ENCODE measurements around the gene PIK3C2G. TPM values are rescaled to one million over a fixed set of nuclear protein-coding genes. Genes with fewer than 3 reads are reported as not detected.

PIK3C2G gene
- total RNA-seq, 4 donors from 2014 or later, result 0.30 TPM; not detected in 3

GRCh38 chr12:18424857-18425256 is 163.5 kb downstream of the PIK3C2G start:
- no peaks in the 10 kb centered on the region for H3K36me3 ChIP-seq
- TF ChIP-seq POLR2A (IDR thresholded peaks at IDR 0.05) (no peak), EP300 (IDR thresholded peaks at IDR 0.05) (no peak)
- TF ChIP-seq, protein P1, sequence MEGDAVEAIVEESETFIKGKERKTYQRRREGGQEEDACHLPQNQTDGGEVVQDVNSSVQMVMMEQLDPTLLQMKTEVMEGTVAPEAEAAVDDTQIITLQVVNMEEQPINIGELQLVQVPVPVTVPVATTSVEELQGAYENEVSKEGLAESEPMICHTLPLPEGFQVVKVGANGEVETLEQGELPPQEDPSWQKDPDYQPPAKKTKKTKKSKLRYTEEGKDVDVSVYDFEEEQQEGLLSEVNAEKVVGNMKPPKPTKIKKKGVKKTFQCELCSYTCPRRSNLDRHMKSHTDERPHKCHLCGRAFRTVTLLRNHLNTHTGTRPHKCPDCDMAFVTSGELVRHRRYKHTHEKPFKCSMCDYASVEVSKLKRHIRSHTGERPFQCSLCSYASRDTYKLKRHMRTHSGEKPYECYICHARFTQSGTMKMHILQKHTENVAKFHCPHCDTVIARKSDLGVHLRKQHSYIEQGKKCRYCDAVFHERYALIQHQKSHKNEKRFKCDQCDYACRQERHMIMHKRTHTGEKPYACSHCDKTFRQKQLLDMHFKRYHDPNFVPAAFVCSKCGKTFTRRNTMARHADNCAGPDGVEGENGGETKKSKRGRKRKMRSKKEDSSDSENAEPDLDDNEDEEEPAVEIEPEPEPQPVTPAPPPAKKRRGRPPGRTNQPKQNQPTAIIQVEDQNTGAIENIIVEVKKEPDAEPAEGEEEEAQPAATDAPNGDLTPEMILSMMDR (IDR thresholded peaks at IDR 0.05), result no peak
- no peaks in the 10 kb centered on the region for H3K4me1 ChIP-seq
- H3K27ac ChIP-seq, result no peak overlapping the region
- no peaks in the 10 kb centered on the region for H3K9me3 ChIP-seq
- no peaks in the 10 kb centered on the region for H3K27me3 ChIP-seq
- no peak overlapping the region for H3K4me3 ChIP-seq
- DNase-seq (ENCODE audit: low spot score in 2 of 2), result no peak
- WGBS, 2 donors, result 86 to 89% methylated on average over 2 of the region's 2 CpGs

- Histone ChIP-seq H3K4me1 (no peaks in the 10 kb centered on the region), H3K9me3 (no peaks in the 10 kb centered on the region), H3K27ac (no peak overlapping the region), H3K27me3 (no peaks in the 10 kb centered on the region), H3K36me3 (no peaks in the 10 kb centered on the region), H3K4me3 (no peak overlapping the region)
- WGBS, 2 donors, result 54% methylated on average over 3 of the region's 3 CpGs
- TF ChIP-seq, protein P1 (IDR thresholded peaks at IDR 0.05), result no peak
- TF ChIP-seq EP300 (IDR thresholded peaks at IDR 0.05) (no peak), POLR2A (IDR thresholded peaks at IDR 0.05) (no peak)
- DNase-seq (ENCODE audit: low spot score in 2 of 2), result no peak
Observed at GRCh38 chr12:18427520-18427919, 166.2 kb downstream of the PIK3C2G start.

DNA sequence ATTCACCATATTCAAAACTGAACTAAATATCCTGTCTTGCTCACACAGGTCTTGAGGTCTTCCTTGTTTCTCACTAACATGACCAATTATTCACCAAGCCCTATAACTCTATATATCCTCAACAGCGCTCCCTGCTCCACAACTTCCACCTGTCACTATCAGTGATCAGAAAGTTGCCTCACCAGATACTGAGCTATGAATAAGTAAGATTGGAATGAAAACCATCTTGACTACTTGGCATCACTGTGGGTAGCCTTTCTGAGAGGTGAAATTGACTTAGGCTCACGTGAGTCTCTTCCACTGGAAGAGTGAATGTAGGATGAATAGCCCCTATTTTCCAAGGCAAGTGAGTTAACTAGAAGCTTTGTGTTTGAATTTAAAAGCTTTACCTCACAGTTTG is 167.1 kb downstream of the PIK3C2G start:
- no peaks in the 10 kb centered on the region for H3K36me3 ChIP-seq
- no peak for DNase-seq (ENCODE audit: low spot score in 2 of 2)
- H3K9me3 ChIP-seq, result no peaks in the 10 kb centered on the region
- 88 to 94% methylated on average over 2 of the region's 2 CpGs for WGBS, 2 donors
- H3K4me1 ChIP-seq, result no peaks in the 10 kb centered on the region
- no peak overlapping the region for H3K27ac ChIP-seq
- H3K4me3 ChIP-seq, result no peak overlapping the region
- H3K27me3 ChIP-seq, result no peaks in the 10 kb centered on the region
- TF ChIP-seq POLR2A (IDR thresholded peaks at IDR 0.05) (no peak), EP300 (IDR thresholded peaks at IDR 0.05) (no peak)
- TF ChIP-seq, protein P1 (IDR thresholded peaks at IDR 0.05), result no peak

DNA sequence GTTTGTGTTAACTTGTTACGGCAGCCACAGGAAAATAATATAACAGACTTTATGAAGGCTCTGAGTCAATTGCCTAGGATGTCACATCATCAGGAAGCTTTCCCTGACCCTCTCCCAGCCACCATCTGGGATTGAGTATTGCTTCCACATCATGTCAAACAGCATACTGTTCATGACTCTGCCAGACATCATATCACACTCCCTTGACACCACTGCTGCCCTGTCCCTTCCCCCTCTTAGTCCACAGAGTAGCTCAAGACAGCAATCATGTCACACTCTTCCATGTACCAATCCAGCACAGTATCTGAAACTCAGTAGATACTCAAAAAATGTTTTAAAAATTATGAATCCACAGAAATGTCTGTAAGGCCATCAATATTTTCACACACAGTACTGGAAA is 168.0 kb downstream of the PIK3C2G start:
- Histone ChIP-seq H3K9me3 (no peaks in the 10 kb centered on the region), H3K4me1 (no peaks in the 10 kb centered on the region), H3K27me3 (no peaks in the 10 kb centered on the region), H3K36me3 (no peaks in the 10 kb centered on the region), H3K27ac (no peak overlapping the region), H3K4me3 (no peak overlapping the region)
- TF ChIP-seq POLR2A (IDR thresholded peaks at IDR 0.05) (no peak), EP300 (IDR thresholded peaks at IDR 0.05) (no peak)
- TF ChIP-seq, protein P1 (IDR thresholded peaks at IDR 0.05), result no peak
- 87 to 100% methylated on average over 1 of the region's 1 CpG for WGBS, 2 donors
- no peak for DNase-seq (ENCODE audit: low spot score in 2 of 2)

- TF ChIP-seq, protein P1 (IDR thresholded peaks at IDR 0.05), result peak; percentile 39 to 49 (median 42)
- TF ChIP-seq EP300 (IDR thresholded peaks at IDR 0.05) (no peak), POLR2A (IDR thresholded peaks at IDR 0.05) (no peak)
- H3K4me1 ChIP-seq, result no peaks in the 10 kb centered on the region
- no peaks in the 10 kb centered on the region for H3K27me3 ChIP-seq
- WGBS, 2 donors, result 36 to 37% methylated on average over 3 of the region's 3 CpGs
- DNase-seq (ENCODE audit: low spot score in 2 of 2), result peak; percentile 12 to 21
- no peaks in the 10 kb centered on the region for H3K9me3 ChIP-seq
- no peak overlapping the region for H3K4me3 ChIP-seq
- H3K36me3 ChIP-seq, result no peaks in the 10 kb centered on the region
- H3K27ac ChIP-seq, result no peak overlapping the region
Observed at GRCh38 chr12:18430425-18431048, 169.2 kb downstream of the PIK3C2G start.

Measured in tibial nerve (tissue), 4 donors.